Ovary (tissue), 3 donors: ENCODE results near the gene ZNF662.

ENCODE experiments used
- CTCF ChIP-seq, 3 donors: fragments of 450-650 bp in 2 of 3; fragments of 200-600 bp in 1 of 3; IDR thresholded peaks; one replicate each; pipeline versions ENCODE4 v1.5.1 to v1.8.0; 2016 to 2022; ENCODE audit warnings: antibody characterized with exemption in 3 of 3, mild to moderate bottlenecking in 1 of 3
- POLR2A ChIP-seq: fragments of 450-650 bp; IDR thresholded peaks from one replicate; pipeline ENCODE4 v1.6.1; 2017; ENCODE audit warnings: antibody characterized with exemption, mild to moderate bottlenecking, moderate library complexity
- donor health status: DM: no; HTN: no; CAD: no.

- TF ChIP-seq CTCF (IDR thresholded peaks at IDR 0.05) (no peak), POLR2A (no peak)
Observed at GRCh38 chr3:42876401-42876800, 29.5 kb upstream of the ZNF662 start.
